Liver (tissue), 9 donors: Measurements from ENCODE around the gene KIAA0930. TPM values are rescaled to one million over a fixed set of nuclear protein-coding genes. Genes with fewer than 3 reads are reported as not detected.

ENCODE experiments used
- DNase-seq: peaks from one replicate; pipeline ENCODE4 v3.0.0-alpha.2; 2017; ENCODE audit warnings: low spot score
- H3K27ac ChIP-seq, 2 donors: one replicate each; pipeline ENCODE4 v1.7.0; 2013; ENCODE audit warnings: inconsistent platforms in 2 of 2, low read length in 2 of 2, control low read depth in 1 of 2, low read depth in 1 of 2, mild to moderate bottlenecking in 1 of 2
- H3K27me3 ChIP-seq, 4 donors: one replicate each; pipeline versions ENCODE4 v1.6.1 to v1.7.0; 2013; ENCODE audit warnings: low read length in 3 of 4, inconsistent platforms in 1 of 4, mild to moderate bottlenecking in 1 of 4, moderate library complexity in 1 of 4; ENCODE audit not compliant: control insufficient read depth in 4 of 4, insufficient read depth in 4 of 4
- H3K36me3 ChIP-seq, 4 donors: one replicate each; pipeline versions ENCODE4 v1.6.1 to v1.7.0; 2013; ENCODE audit warnings: low read length in 3 of 4, mild to moderate bottlenecking in 3 of 4, low read depth in 1 of 4, moderate library complexity in 1 of 4; ENCODE audit not compliant: control insufficient read depth in 4 of 4, insufficient read depth in 3 of 4
- H3K4me1 ChIP-seq, 4 donors: one replicate each; pipeline versions ENCODE4 v1.6.1 to v1.7.0; 2013; ENCODE audit warnings: low read length in 3 of 4, mild to moderate bottlenecking in 3 of 4, moderate library complexity in 1 of 4; ENCODE audit not compliant: control insufficient read depth in 4 of 4, insufficient read depth in 4 of 4
- H3K4me3 ChIP-seq, 3 donors: one replicate each; pipeline versions ENCODE4 v1.6.1 to v1.7.0; 2013; ENCODE audit warnings: low read length in 3 of 3, control low read depth in 1 of 3, low read depth in 1 of 3, mild to moderate bottlenecking in 1 of 3
- H3K9ac ChIP-seq, 2 donors: one replicate each; pipeline ENCODE4 v1.7.0; 2013; ENCODE audit warnings: low read length in 2 of 2, mild to moderate bottlenecking in 2 of 2, moderate library complexity in 2 of 2, control low read depth in 1 of 2, low read depth in 1 of 2
- H3K9me3 ChIP-seq, 4 donors: one replicate each; pipeline versions ENCODE4 v1.6.1 to v1.7.0; 2013; ENCODE audit warnings: low read length in 3 of 4; ENCODE audit not compliant: control insufficient read depth in 4 of 4
- EGR1 ChIP-seq, 2 donors: IDR thresholded peaks; 2 replicates each; pipeline ENCODE4 v1.6.1; 2016 to 2018; ENCODE audit warnings: antibody characterized with exemption in 2 of 2, low read depth in 2 of 2
- FOXA1 ChIP-seq: IDR thresholded peaks from 2 replicates; pipeline ENCODE4 v1.6.1; 2016; ENCODE audit warnings: antibody characterized with exemption
- FOXA2 ChIP-seq: IDR thresholded peaks from 2 replicates; pipeline ENCODE4 v1.6.1; 2016; ENCODE audit warnings: antibody characterized with exemption
- GABPA ChIP-seq, 2 donors: IDR thresholded peaks in 1 of 2; conservative IDR thresholded peaks in 1 of 2; 2 replicates each; pipeline ENCODE4 v1.6.1; 2016; ENCODE audit warnings: antibody characterized with exemption in 2 of 2, mild to moderate bottlenecking in 1 of 2, moderate library complexity in 1 of 2
- HNF4A ChIP-seq, 2 donors: conservative IDR thresholded peaks; 2 replicates each; pipeline ENCODE4 v1.6.1; 2016; ENCODE audit warnings: antibody characterized with exemption in 2 of 2, mild to moderate bottlenecking in 2 of 2
- HNF4G ChIP-seq: IDR thresholded peaks from 2 replicates; pipeline ENCODE4 v1.6.1; 2016; ENCODE audit warnings: antibody characterized with exemption
- JUND ChIP-seq, 2 donors: IDR thresholded peaks; 2 replicates each; pipeline ENCODE4 v1.6.1; 2016; ENCODE audit warnings: antibody characterized with exemption in 2 of 2
- NR2F2 ChIP-seq: IDR thresholded peaks from 2 replicates; pipeline ENCODE4 v1.6.1; 2016; ENCODE audit warnings: antibody characterized with exemption
- RAD21 ChIP-seq, 2 donors: IDR thresholded peaks; 2 replicates each; pipeline ENCODE4 v1.6.1; 2016; ENCODE audit warnings: antibody characterized with exemption in 2 of 2, mild to moderate bottlenecking in 2 of 2
- RXRA ChIP-seq, 2 donors: IDR thresholded peaks; 2 replicates each; pipeline ENCODE4 v1.6.1; 2017 to 2018; ENCODE audit warnings: antibody characterized with exemption in 2 of 2, mild to moderate bottlenecking in 1 of 2
- SP1 ChIP-seq: IDR thresholded peaks from 2 replicates; pipeline ENCODE4 v1.6.1; 2018; ENCODE audit warnings: antibody characterized with exemption, mild to moderate bottlenecking
- YY1 ChIP-seq: IDR thresholded peaks from 2 replicates; pipeline ENCODE4 v1.6.1; 2016; ENCODE audit warnings: antibody characterized with exemption, mild to moderate bottlenecking
- WGBS: extraction: QIAGEN DNeasy Blood & Tissue Kit; methylation state at CpG from one replicate; pipeline ENCODE4 v1.1.7; 2013; 5-methylcytosine and 5-hydroxymethylcytosine counted together
- polyA plus RNA-seq, 2 donors: library from polyadenylated mRNA; stranded (reverse) in 1 of 2; unstranded in 1 of 2; fragments of 200-250 nt in 1 of 2; fragments of >200 nt in 1 of 2; fragmentation: Nextera tagmentation in 1 of 2; extraction: Ambion mirVana in 1 of 2; gene quantifications; one replicate each; pipeline versions ENCODE4 v1.2.1 to v1.2.3, GENCODE V29; 2013 to 2015
- total RNA-seq, 2 donors: library from RNA; depleted of rRNA; stranded (reverse); fragments of >200 nt; gene quantifications; one replicate each; pipeline ENCODE4 v1.2.3, GENCODE V29; 2014
- TF ChIP-seq, protein P1 (sequence below): fragments of 150-350 bp; IDR thresholded peaks from 2 replicates; pipeline ENCODE4 v1.5.1; 2017; ENCODE audit warnings: improper control_type of control experiment, low read depth, low read length; ENCODE audit not compliant: missing input control
- TF ChIP-seq, protein P2 (sequence below): IDR thresholded peaks from 2 replicates; pipeline ENCODE4 v1.6.1; 2016; ENCODE audit warnings: antibody characterized with exemption, mild to moderate bottlenecking
- TF ChIP-seq, protein P3 (sequence below): IDR thresholded peaks from 2 replicates; pipeline ENCODE4 v1.6.1; 2016; ENCODE audit warnings: antibody characterized with exemption
- donor health status: healthy.
- donor health status: healthy.
- donor health status: healthy.
- donor health status: healthy.
- donor health status: healthy.

Gene KIAA0930
- total and polyA plus RNA-seq, 4 donors = 6.1 to 30.0 (median 17.6) TPM

DNA sequence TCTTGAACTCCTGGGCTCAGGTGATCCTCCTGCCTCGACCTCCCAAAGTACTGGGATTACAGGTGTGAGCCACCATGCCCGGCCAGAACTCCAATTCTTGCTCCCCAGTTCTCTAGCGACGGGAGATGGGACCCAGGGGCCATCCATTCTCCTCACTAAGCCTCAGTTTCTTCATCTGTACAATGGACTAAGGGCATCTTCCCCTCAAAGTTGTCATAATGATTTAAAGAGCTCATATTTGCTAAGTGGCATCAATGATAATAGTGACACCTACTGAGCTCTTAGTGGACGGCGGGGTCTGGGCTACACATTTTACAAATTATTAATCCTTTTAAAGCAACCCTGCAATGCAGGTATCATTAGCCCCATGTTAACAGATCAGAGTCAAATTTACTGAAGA, 34.5 kb downstream of the KIAA0930 start:
- Histone ChIP-seq H3K4me3 (no peak overlapping the region), H3K27me3 (no peaks in the 10 kb centered on the region), H3K4me1 (no peaks in the 10 kb centered on the region), H3K9ac (no peak overlapping the region), H3K9me3 (no peaks in the 10 kb centered on the region), H3K27ac (no peak overlapping the region), H3K36me3 (peaks cover 7 to 38% (median 13%) of the 10 kb centered on the region in 4 donors)
- 85% methylated on average over 6 of the region's 6 CpGs for WGBS
- DNase-seq = no peak
- TF ChIP-seq, protein P1, sequence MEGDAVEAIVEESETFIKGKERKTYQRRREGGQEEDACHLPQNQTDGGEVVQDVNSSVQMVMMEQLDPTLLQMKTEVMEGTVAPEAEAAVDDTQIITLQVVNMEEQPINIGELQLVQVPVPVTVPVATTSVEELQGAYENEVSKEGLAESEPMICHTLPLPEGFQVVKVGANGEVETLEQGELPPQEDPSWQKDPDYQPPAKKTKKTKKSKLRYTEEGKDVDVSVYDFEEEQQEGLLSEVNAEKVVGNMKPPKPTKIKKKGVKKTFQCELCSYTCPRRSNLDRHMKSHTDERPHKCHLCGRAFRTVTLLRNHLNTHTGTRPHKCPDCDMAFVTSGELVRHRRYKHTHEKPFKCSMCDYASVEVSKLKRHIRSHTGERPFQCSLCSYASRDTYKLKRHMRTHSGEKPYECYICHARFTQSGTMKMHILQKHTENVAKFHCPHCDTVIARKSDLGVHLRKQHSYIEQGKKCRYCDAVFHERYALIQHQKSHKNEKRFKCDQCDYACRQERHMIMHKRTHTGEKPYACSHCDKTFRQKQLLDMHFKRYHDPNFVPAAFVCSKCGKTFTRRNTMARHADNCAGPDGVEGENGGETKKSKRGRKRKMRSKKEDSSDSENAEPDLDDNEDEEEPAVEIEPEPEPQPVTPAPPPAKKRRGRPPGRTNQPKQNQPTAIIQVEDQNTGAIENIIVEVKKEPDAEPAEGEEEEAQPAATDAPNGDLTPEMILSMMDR = no peak
- TF ChIP-seq, protein P2, sequence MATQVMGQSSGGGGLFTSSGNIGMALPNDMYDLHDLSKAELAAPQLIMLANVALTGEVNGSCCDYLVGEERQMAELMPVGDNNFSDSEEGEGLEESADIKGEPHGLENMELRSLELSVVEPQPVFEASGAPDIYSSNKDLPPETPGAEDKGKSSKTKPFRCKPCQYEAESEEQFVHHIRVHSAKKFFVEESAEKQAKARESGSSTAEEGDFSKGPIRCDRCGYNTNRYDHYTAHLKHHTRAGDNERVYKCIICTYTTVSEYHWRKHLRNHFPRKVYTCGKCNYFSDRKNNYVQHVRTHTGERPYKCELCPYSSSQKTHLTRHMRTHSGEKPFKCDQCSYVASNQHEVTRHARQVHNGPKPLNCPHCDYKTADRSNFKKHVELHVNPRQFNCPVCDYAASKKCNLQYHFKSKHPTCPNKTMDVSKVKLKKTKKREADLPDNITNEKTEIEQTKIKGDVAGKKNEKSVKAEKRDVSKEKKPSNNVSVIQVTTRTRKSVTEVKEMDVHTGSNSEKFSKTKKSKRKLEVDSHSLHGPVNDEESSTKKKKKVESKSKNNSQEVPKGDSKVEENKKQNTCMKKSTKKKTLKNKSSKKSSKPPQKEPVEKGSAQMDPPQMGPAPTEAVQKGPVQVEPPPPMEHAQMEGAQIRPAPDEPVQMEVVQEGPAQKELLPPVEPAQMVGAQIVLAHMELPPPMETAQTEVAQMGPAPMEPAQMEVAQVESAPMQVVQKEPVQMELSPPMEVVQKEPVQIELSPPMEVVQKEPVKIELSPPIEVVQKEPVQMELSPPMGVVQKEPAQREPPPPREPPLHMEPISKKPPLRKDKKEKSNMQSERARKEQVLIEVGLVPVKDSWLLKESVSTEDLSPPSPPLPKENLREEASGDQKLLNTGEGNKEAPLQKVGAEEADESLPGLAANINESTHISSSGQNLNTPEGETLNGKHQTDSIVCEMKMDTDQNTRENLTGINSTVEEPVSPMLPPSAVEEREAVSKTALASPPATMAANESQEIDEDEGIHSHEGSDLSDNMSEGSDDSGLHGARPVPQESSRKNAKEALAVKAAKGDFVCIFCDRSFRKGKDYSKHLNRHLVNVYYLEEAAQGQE = no peak
- TF ChIP-seq RAD21 (IDR thresholded peaks at IDR 0.05) = no peak
- TF ChIP-seq HNF4G = no peak
- TF ChIP-seq, protein P3, sequence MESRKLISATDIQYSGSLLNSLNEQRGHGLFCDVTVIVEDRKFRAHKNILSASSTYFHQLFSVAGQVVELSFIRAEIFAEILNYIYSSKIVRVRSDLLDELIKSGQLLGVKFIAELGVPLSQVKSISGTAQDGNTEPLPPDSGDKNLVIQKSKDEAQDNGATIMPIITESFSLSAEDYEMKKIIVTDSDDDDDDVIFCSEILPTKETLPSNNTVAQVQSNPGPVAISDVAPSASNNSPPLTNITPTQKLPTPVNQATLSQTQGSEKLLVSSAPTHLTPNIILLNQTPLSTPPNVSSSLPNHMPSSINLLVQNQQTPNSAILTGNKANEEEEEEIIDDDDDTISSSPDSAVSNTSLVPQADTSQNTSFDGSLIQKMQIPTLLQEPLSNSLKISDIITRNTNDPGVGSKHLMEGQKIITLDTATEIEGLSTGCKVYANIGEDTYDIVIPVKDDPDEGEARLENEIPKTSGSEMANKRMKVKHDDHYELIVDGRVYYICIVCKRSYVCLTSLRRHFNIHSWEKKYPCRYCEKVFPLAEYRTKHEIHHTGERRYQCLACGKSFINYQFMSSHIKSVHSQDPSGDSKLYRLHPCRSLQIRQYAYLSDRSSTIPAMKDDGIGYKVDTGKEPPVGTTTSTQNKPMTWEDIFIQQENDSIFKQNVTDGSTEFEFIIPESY = no peak
- no peak for TF ChIP-seq YY1
- no peak for TF ChIP-seq RXRA (IDR thresholded peaks at IDR 0.05)
- no peak for TF ChIP-seq EGR1 (IDR thresholded peaks at IDR 0.05; ENCODE audit: low read depth in 2 of 2)
- TF ChIP-seq SP1 = no peak
- TF ChIP-seq FOXA2 = no peak
- no peak for TF ChIP-seq FOXA1
- no peak for TF ChIP-seq NR2F2
- TF ChIP-seq JUND (IDR thresholded peaks at IDR 0.05) = no peak
- no peak for TF ChIP-seq GABPA (IDR thresholded peaks at IDR 0.05 in 1 of 2, conservative IDR thresholded peaks at IDR 0.05 in 1 of 2)
- no peak for TF ChIP-seq HNF4A (conservative IDR thresholded peaks at IDR 0.05)

DNA sequence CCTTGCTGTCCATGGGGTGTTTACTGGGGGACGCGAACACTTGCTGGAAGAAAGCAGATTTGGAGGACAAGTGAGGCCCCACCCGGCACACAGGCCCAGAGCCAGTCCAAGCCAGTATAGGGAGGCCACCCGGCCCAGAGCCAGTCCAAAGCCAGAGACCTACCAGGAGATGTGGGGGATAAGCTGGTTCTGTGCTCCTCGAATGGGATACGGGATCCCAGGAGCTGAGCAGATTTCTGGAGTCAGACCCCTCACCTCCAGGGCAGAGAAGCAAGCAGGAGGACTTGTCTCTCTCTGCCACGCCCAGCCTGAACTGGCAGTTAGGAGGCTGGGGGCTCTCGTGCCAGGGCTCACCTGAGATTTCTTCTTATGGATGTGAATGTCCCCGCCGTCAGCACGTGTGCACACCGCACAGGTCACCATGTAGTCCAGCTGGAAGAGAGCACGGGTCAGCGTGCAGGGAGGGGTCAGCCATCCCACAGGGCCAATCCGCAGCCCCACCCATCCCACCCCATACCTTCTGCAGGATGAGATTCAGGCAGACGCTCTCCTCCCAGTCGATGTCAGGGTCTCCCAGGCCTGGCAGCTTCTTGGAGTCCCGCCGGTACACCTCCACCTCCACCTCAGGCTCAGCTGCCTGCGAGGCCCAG, 35.3 kb downstream of the KIAA0930 start:
- Histone ChIP-seq H3K4me1 (no peaks in the 10 kb centered on the region), H3K4me3 (no peak overlapping the region), H3K27ac (no peak overlapping the region), H3K36me3 (peaks cover 10 to 47% (median 14%) of the 10 kb centered on the region in 4 donors), H3K27me3 (no peaks in the 10 kb centered on the region), H3K9me3 (no peaks in the 10 kb centered on the region), H3K9ac (no peak overlapping the region)
- WGBS = 96% methylated on average over 20 of the region's 20 CpGs
- TF ChIP-seq, protein P2 = no peak
- no peak for TF ChIP-seq FOXA2
- no peak for DNase-seq
